K562 (cell line): ENCODE measurements around the gene CTCF. TPM values are rescaled to one million over a fixed set of nuclear protein-coding genes. Genes with fewer than 3 reads are reported as not detected.
A peak's percentile ranks its signal among the peaks of the same experiment; 100 is the strongest.

ENCODE experiments used
- ATAC-seq: fragments of 200-7000 bp; cut with Tn5 transposase; 3 replicates; pipeline ENCODE4 v1.9.1; 2020; ENCODE audit warnings: moderate library complexity
- BruUV-seq: library from RNA; stranded (reverse); fragments of 400-500 nt; replicated peaks from 2 replicates; lab custom pipeline; 2021; lab: Mats Ljungman, UMichigan
- CTCF ChIA-PET: fragments of 300-600 bp; formaldehyde crosslinking; extraction: SDS; loops from one replicate; lab custom pipeline; 2021; ENCODE audit warnings: low intra/inter-chr PET ratio; lab: Yijun Ruan, JAX
- POLR2A ChIA-PET: fragments of 300-600, 350-650 bp; sonication (Branson Sonifier 250); formaldehyde crosslinking; extraction: SDS; loops from one replicate; lab custom pipeline; 2021; ENCODE audit warnings: antibody characterized with exemption, inconsistent platforms; lab: Yijun Ruan, JAX
- DNase-seq, 4 experiments: peaks; one replicate each; pipeline versions ENCODE4 v3.0.0 to v3.0.0-alpha.2; 2011 to 2018; ENCODE audit warnings: low spot score in 3 of 4, mixed read lengths in 3 of 4; ENCODE audit errors: extremely low read depth in 1 of 4
- FAIRE-seq: peaks from 2 replicates; lab custom pipeline; 2011; peaks lifted over from hg19 to GRCh38; lab: Jason Lieb, UNC
- H2AFZ ChIP-seq: 2 replicates; pipeline ENCODE4 v1.6.0; 2011; ENCODE audit warnings: low read depth, low read length, control low read depth, inconsistent platforms
- H3K27ac ChIP-seq: fragments of 200-600 bp; 3 replicates; pipeline ENCODE4 v1.8.0; 2011; ENCODE audit warnings: low read depth, mild to moderate bottlenecking, control low read depth, inconsistent platforms, low read length, moderate library complexity, mixed read lengths; ENCODE audit errors: extremely low read depth
- H3K27me3 ChIP-seq, 2 experiments: fragments of 300-600 bp in 1 of 2; 2 replicates in 1 of 2; 3 replicates in 1 of 2; pipeline versions ENCODE4 v1.6.0 to v1.8.0; 2011; ENCODE audit warnings: inconsistent platforms in 2 of 2, low read length in 2 of 2, mild to moderate bottlenecking in 1 of 2, mixed read lengths in 1 of 2, moderate library complexity in 1 of 2; ENCODE audit not compliant: control insufficient read depth in 2 of 2, insufficient read depth in 2 of 2
- H3K36me3 ChIP-seq: fragments of 300-600 bp; 3 replicates; pipeline ENCODE4 v1.8.0; 2011; ENCODE audit warnings: mild to moderate bottlenecking, low read length, inconsistent platforms; ENCODE audit not compliant: control insufficient read depth, insufficient read depth
- H3K4me1 ChIP-seq, 2 experiments: fragments of 200-600 bp in 1 of 2; replicated peaks in 1 of 2; 2 replicates in 1 of 2; 3 replicates in 1 of 2; pipeline versions ENCODE4 v1.5.1 to v1.8.0; 2011; ENCODE audit warnings: inconsistent platforms in 2 of 2, low read length in 2 of 2, mild to moderate bottlenecking in 1 of 2, mixed read lengths in 1 of 2, moderate library complexity in 1 of 2; ENCODE audit not compliant: control insufficient read depth in 2 of 2, insufficient read depth in 2 of 2
- H3K4me2 ChIP-seq: 2 replicates; pipeline ENCODE4 v1.6.1; 2011; ENCODE audit warnings: low read length, control low read depth, inconsistent platforms, mixed read lengths; ENCODE audit not compliant: insufficient read depth
- H3K4me3 ChIP-seq: fragments of 200-600 bp; sonication (generic), shearing (Covaris generic); 2 replicates; pipeline ENCODE4 v1.5.1; 2016; ENCODE audit warnings: control low read depth, inconsistent platforms
- H3K79me2 ChIP-seq: fragments of 200-600 bp; 3 replicates; pipeline ENCODE4 v1.8.0; 2011; ENCODE audit warnings: low read length, inconsistent platforms; ENCODE audit not compliant: control insufficient read depth, insufficient read depth
- H3K9ac ChIP-seq, 2 experiments: 2 replicates each; pipeline versions ENCODE4 v1.6.0 to v1.6.1; 2011; ENCODE audit warnings: low read depth in 2 of 2, low read length in 2 of 2, control low read depth in 1 of 2, inconsistent platforms in 1 of 2, mild to moderate bottlenecking in 1 of 2, mixed read lengths in 1 of 2; ENCODE audit not compliant: insufficient read depth in 1 of 2
- H3K9me1 ChIP-seq: one replicate; pipeline ENCODE4 v1.6.0; 2011; ENCODE audit warnings: inconsistent platforms, mild to moderate bottlenecking, low read length, moderate library complexity; ENCODE audit not compliant: control insufficient read depth, insufficient read depth
- H3K9me3 ChIP-seq: replicated peaks from 2 replicates; pipeline ENCODE4 v1.5.1; 2011; ENCODE audit warnings: low read depth, low read length, inconsistent platforms; ENCODE audit not compliant: control insufficient read depth, insufficient read depth
- H4K20me1 ChIP-seq: replicated peaks from 2 replicates; pipeline ENCODE4 v1.6.1; 2011; ENCODE audit warnings: low read length, inconsistent platforms, mixed read lengths; ENCODE audit not compliant: control insufficient read depth, insufficient read depth
- CEBPZ ChIP-seq: fragments of 150-350 bp; IDR thresholded peaks from 2 replicates; pipeline ENCODE4 v1.6.1; 2014; ENCODE audit warnings: low read depth, mild to moderate bottlenecking, low read length, borderline replicate concordance
- ZFX ChIP-seq: sonication (generic); formaldehyde crosslinking; IDR thresholded peaks from 2 replicates; pipeline ENCODE4 v1.8.0; 2022; ENCODE audit warnings: mild to moderate bottlenecking, missing genetic modification reagents, moderate library complexity
- ZKSCAN1 ChIP-seq: fragments of 150-350 bp; IDR thresholded peaks from 2 replicates; pipeline ENCODE4 v1.6.1; 2016; ENCODE audit warnings: low read depth, low read length
- WGBS: fragments of 100-300 bp; shearing (Covaris generic); methylation state at CpG from one replicate; pipeline ENCODE4 v1.1.6; 2016; ENCODE audit warnings: low coverage, mixed read lengths; ENCODE audit not compliant: insufficient coverage; ENCODE audit errors: missing lambda C conversion rate; 5-methylcytosine and 5-hydroxymethylcytosine counted together
- in situ Hi-C: fragments of 300-500 bp; cut with MboI; formaldehyde crosslinking; loops from 4 replicates; pipeline ENCODE4 v1.15.0; 2018; ENCODE audit warnings: inconsistent platforms, mixed read lengths
- intact Hi-C: fragments of 100-400 bp; cut with micrococcal nuclease; formaldehyde crosslinking; loops from 2 replicates; pipeline ENCODE4 v1.14.2; 2022
- polyA plus RNA-seq, 8 experiments: library from polyadenylated mRNA; depleted of rRNA in 4 of 8; stranded (reverse) in 5 of 8; unstranded in 3 of 8; fragments of >200 nt; fragmentation: Nextera tagmentation in 2 of 8; fragmentation: Illumina TruSeq in 1 of 8; extraction: Ambion mirVana in 2 of 8; extraction: Trizol in 1 of 8; gene quantifications; 2 replicates each; pipeline versions ENCODE4 v1.2.1 to v1.2.3, GENCODE V29; 2011 to 2014; ENCODE audit warnings: inconsistent platforms in 1 of 8, missing spikeins in 1 of 8
- total RNA-seq, 7 experiments: library from RNA; depleted of rRNA in 6 of 7; stranded (reverse); fragments of >200 nt in 6 of 7; fragmentation: Illumina TruSeq in 2 of 7; extraction: Trizol in 2 of 7; gene quantifications; 2 replicates each; pipeline versions ENCODE4 v1.2.1 to v1.2.3, GENCODE V29; 2011 to 2021; ENCODE audit warnings: low replicate concordance in 1 of 7
- TF ChIP-seq, protein P1 (sequence below): fragments of 450-650 bp; IDR thresholded peaks from 2 replicates; pipeline ENCODE4 v1.6.1; 2016; ENCODE audit warnings: low read depth

The CTCF gene
- total and polyA plus RNA-seq, 9 of the 15 experiments (the other 6 are each of a cell fraction or from before 2014, with no cell fraction given), result 7.8 to 49.2 (median 33.9) TPM

DNA sequence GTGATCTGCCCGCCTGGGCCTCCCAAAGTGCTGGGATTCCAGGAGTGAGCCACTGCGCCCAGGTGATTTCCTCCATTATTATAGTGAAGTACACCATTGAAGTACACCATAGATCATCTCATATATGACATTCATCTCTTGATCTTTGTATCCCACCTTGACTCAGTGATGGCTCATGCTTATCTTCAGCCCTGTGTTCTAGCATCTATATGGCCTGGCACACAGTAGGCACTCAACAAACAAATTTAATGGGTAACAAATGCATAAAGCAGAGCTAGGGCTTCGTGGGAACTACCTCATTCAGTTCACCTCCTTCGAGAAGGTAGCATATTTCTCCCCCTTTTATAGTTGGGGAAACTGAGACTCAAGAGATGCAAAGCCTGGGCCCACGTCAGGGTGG lies 103.3 kb downstream of the CTCF start:
- Histone ChIP-seq H4K20me1 (peaks cover 2% of the 10 kb centered on the region; the same call in 1 of the 2 replicates), H3K79me2 (peaks cover 3% of the 10 kb centered on the region; the same call in 1 of the 3 replicates), H3K27me3 (no peaks in the 10 kb centered on the region), H3K9me1 (no peaks in the 10 kb centered on the region), H3K9ac (peak overlapping the region; percentile 63 to 95), H3K27ac (no peak overlapping the region), H3K36me3 (peaks cover 7% of the 10 kb centered on the region; the same call in 2 of the 3 replicates), H3K9me3 (no peaks in the 10 kb centered on the region), H3K4me3 (peak overlapping the region; percentile 78), H3K4me1 (peaks cover 14 to 58% of the 10 kb centered on the region in 2 experiments), H2AFZ (peak overlapping the region; percentile 99), H3K4me2 (peak overlapping the region; percentile 74)
- TSS peak; percentile 49 for BruUV-seq
- ChIA-PET POLR2A (interaction anchor here (0.6 to 1.5 kb wide), 3 partner anchors 17 to 270 kb away, joined by 3 to 6 read pairs (median 4); no protein-coding TSS in a partner anchor), CTCF (interaction anchor here (0.6 kb wide), 1 partner anchor 152 kb away, joined by 4 read pairs; no protein-coding TSS in a partner anchor)
- 61% methylated on average over 5 of the region's 5 CpGs for WGBS
- intact Hi-C loops, result no loop called here
- in situ Hi-C loops, result loop anchor here (5.0 kb wide), 1 partner anchor 262 kb away; no protein-coding TSS in a partner anchor
- FAIRE-seq, result peak; percentile 19
- ATAC-seq, result no peak
- DNase-seq, result no peak
- TF ChIP-seq, protein P1, sequence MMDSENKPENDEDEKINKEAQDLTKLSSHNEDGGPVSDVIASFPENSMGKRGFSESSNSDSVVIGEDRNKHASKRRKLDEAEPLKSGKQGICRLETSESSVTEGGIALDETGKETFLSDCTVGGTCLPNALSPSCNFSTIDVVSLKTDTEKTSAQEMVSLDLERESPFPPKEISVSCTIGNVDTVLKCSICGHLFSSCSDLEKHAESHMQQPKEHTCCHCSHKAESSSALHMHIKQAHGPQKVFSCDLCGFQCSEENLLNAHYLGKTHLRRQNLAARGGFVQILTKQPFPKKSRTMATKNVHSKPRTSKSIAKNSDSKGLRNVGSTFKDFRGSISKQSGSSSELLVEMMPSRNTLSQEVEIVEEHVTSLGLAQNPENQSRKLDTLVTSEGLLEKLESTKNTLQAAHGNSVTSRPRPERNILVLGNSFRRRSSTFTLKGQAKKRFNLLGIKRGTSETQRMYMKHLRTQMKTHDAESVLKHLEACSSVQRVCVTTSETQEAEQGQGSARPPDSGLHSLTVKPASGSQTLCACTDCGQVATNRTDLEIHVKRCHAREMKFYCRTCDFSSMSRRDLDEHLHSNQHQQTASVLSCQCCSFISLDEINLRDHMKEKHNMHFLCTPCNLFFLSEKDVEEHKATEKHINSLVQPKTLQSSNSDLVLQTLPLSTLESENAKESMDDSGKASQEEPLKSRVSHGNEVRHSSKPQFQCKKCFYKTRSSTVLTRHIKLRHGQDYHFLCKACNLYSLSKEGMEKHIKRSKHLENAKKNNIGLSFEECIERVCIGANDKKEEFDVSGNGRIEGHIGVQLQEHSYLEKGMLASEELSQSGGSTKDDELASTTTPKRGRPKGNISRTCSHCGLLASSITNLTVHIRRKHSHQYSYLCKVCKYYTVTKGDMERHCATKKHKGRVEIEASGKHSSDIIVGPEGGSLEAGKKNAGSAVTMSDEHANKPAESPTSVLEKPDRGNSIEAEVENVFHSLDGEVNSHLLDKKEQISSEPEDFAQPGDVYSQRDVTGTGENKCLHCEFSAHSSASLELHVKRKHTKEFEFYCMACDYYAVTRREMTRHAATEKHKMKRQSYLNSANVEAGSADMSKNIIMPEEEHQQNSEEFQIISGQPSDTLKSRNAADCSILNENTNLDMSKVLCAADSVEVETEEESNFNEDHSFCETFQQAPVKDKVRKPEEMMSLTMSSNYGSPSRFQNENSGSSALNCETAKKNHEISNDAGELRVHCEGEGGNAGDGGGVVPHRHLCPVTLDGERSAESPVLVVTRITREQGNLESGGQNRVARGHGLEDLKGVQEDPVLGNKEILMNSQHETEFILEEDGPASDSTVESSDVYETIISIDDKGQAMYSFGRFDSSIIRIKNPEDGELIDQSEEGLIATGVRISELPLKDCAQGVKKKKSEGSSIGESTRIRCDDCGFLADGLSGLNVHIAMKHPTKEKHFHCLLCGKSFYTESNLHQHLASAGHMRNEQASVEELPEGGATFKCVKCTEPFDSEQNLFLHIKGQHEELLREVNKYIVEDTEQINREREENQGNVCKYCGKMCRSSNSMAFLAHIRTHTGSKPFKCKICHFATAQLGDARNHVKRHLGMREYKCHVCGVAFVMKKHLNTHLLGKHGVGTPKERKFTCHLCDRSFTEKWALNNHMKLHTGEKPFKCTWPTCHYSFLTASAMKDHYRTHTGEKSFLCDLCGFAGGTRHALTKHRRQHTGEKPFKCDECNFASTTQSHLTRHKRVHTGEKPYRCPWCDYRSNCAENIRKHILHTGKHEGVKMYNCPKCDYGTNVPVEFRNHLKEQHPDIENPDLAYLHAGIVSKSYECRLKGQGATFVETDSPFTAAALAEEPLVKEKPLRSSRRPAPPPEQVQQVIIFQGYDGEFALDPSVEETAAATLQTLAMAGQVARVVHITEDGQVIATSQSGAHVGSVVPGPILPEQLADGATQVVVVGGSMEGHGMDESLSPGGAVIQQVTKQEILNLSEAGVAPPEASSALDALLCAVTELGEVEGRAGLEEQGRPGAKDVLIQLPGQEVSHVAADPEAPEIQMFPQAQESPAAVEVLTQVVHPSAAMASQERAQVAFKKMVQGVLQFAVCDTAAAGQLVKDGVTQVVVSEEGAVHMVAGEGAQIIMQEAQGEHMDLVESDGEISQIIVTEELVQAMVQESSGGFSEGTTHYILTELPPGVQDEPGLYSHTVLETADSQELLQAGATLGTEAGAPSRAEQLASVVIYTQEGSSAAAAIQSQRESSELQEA, result no peak
- TF ChIP-seq ZKSCAN1, result peak; percentile 77
- TF ChIP-seq ZFX (CRISPR knock-in tag), result no peak
- TF ChIP-seq CEBPZ, result no peak
